ENCODE measurements around the gene SNRPA1. TPM values are rescaled to one million over a fixed set of nuclear protein-coding genes. Genes with fewer than 3 reads are reported as not detected.
A peak's percentile ranks its signal among the peaks of the same experiment; 100 is the strongest.

Gene SNRPA1
- total and polyA plus RNA-seq, 9 of the 15 experiments (the other 6 are each of a cell fraction or from before 2014, with no cell fraction given), result 62.7 to 245 (median 189) TPM

DNA sequence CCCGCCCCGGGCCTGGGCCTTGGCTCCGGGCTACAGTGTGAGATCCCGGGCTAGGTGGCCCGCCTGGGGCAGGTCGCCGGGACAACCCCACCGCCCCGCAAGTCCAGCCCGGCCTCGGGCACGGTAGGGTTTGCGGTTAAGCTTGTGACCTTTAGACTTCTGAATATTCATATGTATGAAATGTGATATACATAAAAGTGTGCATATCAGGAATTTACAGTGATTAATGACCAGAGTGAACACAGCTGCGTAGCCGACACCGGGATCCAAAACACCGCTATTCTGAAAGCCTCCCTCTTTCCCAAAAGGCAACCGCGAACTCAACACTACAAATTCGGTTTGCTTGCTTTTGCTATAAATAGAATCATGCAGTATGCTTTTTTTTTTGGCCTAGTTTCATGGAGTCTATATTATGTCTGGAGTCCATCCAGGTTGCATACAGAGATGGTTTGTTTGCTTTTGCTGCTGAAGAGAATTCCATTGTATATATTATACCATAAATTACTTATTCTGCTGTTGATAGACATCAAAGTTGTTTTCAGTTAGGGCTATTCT is 636 bp upstream of the SNRPA1 start:
- no peak for DNase-seq (ENCODE audit: extremely low read depth in 1 of 4, low spot score in 3 of 4)
- H3K36me3 ChIP-seq (ENCODE audit: control insufficient read depth, insufficient read depth, low read length), result peaks cover 28% of the 10 kb centered on the region
- H3K9ac ChIP-seq (ENCODE audit: insufficient read depth in 1 of 2, low read depth in 2 of 2, low read length in 2 of 2), result peak overlapping the region; percentile 94 to 100
- FAIRE-seq, result no peak
- H3K9me3 ChIP-seq (replicated peaks; ENCODE audit: control insufficient read depth, insufficient read depth, low read depth, low read length), result no peaks in the 10 kb centered on the region
- intact Hi-C loops (cut with micrococcal nuclease) (no loop called here), in situ Hi-C loops (cut with MboI) (no loop called here)
- H3K27me3 ChIP-seq (ENCODE audit: control insufficient read depth in 2 of 2, insufficient read depth in 2 of 2, low read length in 2 of 2), result no peaks in the 10 kb centered on the region
- CTCF ChIA-PET (ENCODE audit: low intra/inter-chr PET ratio), result no interaction called here
- POLR2A ChIA-PET, result interaction anchor here (0.5 to 3.7 kb wide), 5 partner anchors 9 to 324 kb away, joined by 3 to 25 read pairs (median 3); no protein-coding TSS in a partner anchor
- peaks cover 7 to 9% of the 10 kb centered on the region in 2 experiments; a peak in 2 of 5 replicates for H3K4me1 ChIP-seq (replicated peaks in 1 of 2; ENCODE audit: control insufficient read depth in 2 of 2, insufficient read depth in 2 of 2, low read length in 2 of 2)
- H3K4me3 ChIP-seq, result peak overlapping the region; percentile 96
- H3K9me1 ChIP-seq (ENCODE audit: control insufficient read depth, insufficient read depth, low read length), result no peaks in the 10 kb centered on the region
- H3K79me2 ChIP-seq (ENCODE audit: control insufficient read depth, insufficient read depth, low read length), result peaks cover 61% of the 10 kb centered on the region
- H4K20me1 ChIP-seq (replicated peaks; ENCODE audit: control insufficient read depth, insufficient read depth, low read length), result peaks cover 14% of the 10 kb centered on the region
- H2AFZ ChIP-seq (ENCODE audit: low read depth, low read length), result peak overlapping the region; percentile 98
- WGBS (ENCODE audit: insufficient coverage, low coverage, missing lambda C conversion rate), result under 1% methylated on average over 16 of the region's 20 CpGs
- peak overlapping the region; percentile 93 for H3K4me2 ChIP-seq (ENCODE audit: insufficient read depth, low read length)
- BruUV-seq (replicated peaks), result TSS peak; percentile 88
- H3K27ac ChIP-seq (ENCODE audit: extremely low read depth, low read depth, low read length), result peak overlapping the region; percentile 92
- ATAC-seq, result peak; percentile 72
- 0 out of 2 replicates have a peak, but pooled peaks have one; percentile 8 for TF ChIP-seq SMARCE1 (IDR thresholded peaks at IDR 0.05)
- TF ChIP-seq HMGN3 (IDR thresholded peaks at IDR 0.05; ENCODE audit: borderline replicate concordance, extremely low read depth, insufficient read length, low read depth, low read length), result peak; percentile 4
- TF ChIP-seq, protein P1, sequence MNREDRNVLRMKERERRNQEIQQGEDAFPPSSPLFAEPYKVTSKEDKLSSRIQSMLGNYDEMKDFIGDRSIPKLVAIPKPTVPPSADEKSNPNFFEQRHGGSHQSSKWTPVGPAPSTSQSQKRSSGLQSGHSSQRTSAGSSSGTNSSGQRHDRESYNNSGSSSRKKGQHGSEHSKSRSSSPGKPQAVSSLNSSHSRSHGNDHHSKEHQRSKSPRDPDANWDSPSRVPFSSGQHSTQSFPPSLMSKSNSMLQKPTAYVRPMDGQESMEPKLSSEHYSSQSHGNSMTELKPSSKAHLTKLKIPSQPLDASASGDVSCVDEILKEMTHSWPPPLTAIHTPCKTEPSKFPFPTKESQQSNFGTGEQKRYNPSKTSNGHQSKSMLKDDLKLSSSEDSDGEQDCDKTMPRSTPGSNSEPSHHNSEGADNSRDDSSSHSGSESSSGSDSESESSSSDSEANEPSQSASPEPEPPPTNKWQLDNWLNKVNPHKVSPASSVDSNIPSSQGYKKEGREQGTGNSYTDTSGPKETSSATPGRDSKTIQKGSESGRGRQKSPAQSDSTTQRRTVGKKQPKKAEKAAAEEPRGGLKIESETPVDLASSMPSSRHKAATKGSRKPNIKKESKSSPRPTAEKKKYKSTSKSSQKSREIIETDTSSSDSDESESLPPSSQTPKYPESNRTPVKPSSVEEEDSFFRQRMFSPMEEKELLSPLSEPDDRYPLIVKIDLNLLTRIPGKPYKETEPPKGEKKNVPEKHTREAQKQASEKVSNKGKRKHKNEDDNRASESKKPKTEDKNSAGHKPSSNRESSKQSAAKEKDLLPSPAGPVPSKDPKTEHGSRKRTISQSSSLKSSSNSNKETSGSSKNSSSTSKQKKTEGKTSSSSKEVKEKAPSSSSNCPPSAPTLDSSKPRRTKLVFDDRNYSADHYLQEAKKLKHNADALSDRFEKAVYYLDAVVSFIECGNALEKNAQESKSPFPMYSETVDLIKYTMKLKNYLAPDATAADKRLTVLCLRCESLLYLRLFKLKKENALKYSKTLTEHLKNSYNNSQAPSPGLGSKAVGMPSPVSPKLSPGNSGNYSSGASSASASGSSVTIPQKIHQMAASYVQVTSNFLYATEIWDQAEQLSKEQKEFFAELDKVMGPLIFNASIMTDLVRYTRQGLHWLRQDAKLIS (CRISPR knock-in tag; IDR thresholded peaks at IDR 0.05), result 0 out of 2 replicates have a peak, but pooled peaks have one; percentile 8
- TF ChIP-seq MEF2A (IDR thresholded peaks at IDR 0.05; ENCODE audit: control insufficient read depth, low read depth, low read length), result peak; percentile 80; the same call in 1 of the 2 replicates
- TF ChIP-seq CBFB (CRISPR knock-in tag; IDR thresholded peaks at IDR 0.05), result peak; percentile 68; the same call in 1 of the 2 replicates
- TF ChIP-seq MEIS2 (IDR thresholded peaks at IDR 0.05; ENCODE audit: partially characterized antibody), result peak; percentile 73
- TF ChIP-seq ZNF121 (CRISPR knock-in tag; conservative IDR thresholded peaks at IDR 0.05), result no peak
- TF ChIP-seq ID3 (CRISPR knock-in tag; IDR thresholded peaks at IDR 0.05), result no peak
- TF ChIP-seq ID3 (tag; IDR thresholded peaks at IDR 0.05), result peak; percentile 91; the same call in 1 of the 2 replicates
- TF ChIP-seq MEF2D (tag; conservative IDR thresholded peaks at IDR 0.05; ENCODE audit: low read depth), result 0 out of 2 replicates have a peak, but pooled peaks have one; percentile 26
- TF ChIP-seq ZNF586 (CRISPR knock-in tag; conservative IDR thresholded peaks at IDR 0.05), result no peak
- no peak for TF ChIP-seq ZNF75A (CRISPR knock-in tag; IDR thresholded peaks at IDR 0.05)
- TF ChIP-seq, protein P2, sequence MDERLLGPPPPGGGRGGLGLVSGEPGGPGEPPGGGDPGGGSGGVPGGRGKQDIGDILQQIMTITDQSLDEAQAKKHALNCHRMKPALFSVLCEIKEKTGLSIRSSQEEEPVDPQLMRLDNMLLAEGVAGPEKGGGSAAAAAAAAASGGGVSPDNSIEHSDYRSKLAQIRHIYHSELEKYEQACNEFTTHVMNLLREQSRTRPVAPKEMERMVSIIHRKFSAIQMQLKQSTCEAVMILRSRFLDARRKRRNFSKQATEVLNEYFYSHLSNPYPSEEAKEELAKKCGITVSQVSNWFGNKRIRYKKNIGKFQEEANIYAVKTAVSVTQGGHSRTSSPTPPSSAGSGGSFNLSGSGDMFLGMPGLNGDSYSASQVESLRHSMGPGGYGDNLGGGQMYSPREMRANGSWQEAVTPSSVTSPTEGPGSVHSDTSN (CRISPR knock-in tag; IDR thresholded peaks at IDR 0.05; ENCODE audit: low read depth), result no peak
- TF ChIP-seq, protein P2 (tag; conservative IDR thresholded peaks at IDR 0.05; ENCODE audit: low read depth), result peak; percentile 72
- 0 out of 2 replicates have a peak, but pooled peaks have one; percentile 8 for TF ChIP-seq ZNF224 (CRISPR knock-in tag; IDR thresholded peaks at IDR 0.05)
- TF ChIP-seq GTF2E2 (tag; IDR thresholded peaks at IDR 0.05), result peak; percentile 5; the same call in 1 of the 2 replicates

Data from K562 (cell line).